OCI-LY3 (cell line): ENCODE data around the gene ZGRF1.
"Not testable (repeated sequence)": the region's sequence is repeated elsewhere in the genome, so short reads cannot be mapped to it uniquely, and the experiment has no call there.

Experiments used
- H2AFZ ChIP-seq: fragments of 200-600, 300-600 bp; shearing (Covaris generic); 2 replicates; pipeline ENCODE4 v1.6.0; 2014; ENCODE audit warnings: antibody characterized with exemption, low read depth, low read length
- H3K27ac ChIP-seq: fragments of 200-600, 300-600 bp; sonication (generic); 2 replicates; pipeline ENCODE4 v1.5.1; 2014; ENCODE audit warnings: mild to moderate bottlenecking, low read length, moderate library complexity, mixed read lengths
- H3K27me3 ChIP-seq: fragments of 200-600, 300-600 bp; sonication (generic); 2 replicates; pipeline ENCODE4 v1.6.1; 2014; ENCODE audit warnings: low read depth, low read length, mixed read lengths
- H3K36me3 ChIP-seq: fragments of 200-600, 300-600 bp; sonication (generic); replicated peaks from 2 replicates; pipeline ENCODE3; 2014; ENCODE audit warnings: low read depth, low read length, mixed read lengths
- H3K4me1 ChIP-seq: fragments of 300-600, 200-600 bp; sonication (generic); 2 replicates; pipeline ENCODE4 v1.6.1; 2014; ENCODE audit warnings: low read length, mixed read lengths
- H3K4me2 ChIP-seq: fragments of 200-600, 300-600 bp; sonication (generic); 2 replicates; pipeline ENCODE4 v1.6.1; 2014; ENCODE audit warnings: low read length, mixed read lengths
- H3K4me3 ChIP-seq: fragments of 300-600, 200-600 bp; sonication (generic); 2 replicates; pipeline ENCODE4 v1.5.1; 2014; ENCODE audit warnings: antibody characterized with exemption, mild to moderate bottlenecking, low read length, moderate library complexity
- H3K79me2 ChIP-seq: fragments of 300-600, 200-600 bp; shearing (Covaris generic); 2 replicates; pipeline ENCODE4 v1.6.1; 2014; ENCODE audit warnings: mild to moderate bottlenecking, low read length, mixed read lengths
- H3K9ac ChIP-seq: fragments of 300-600, 200-600 bp; shearing (Covaris generic); 2 replicates; pipeline ENCODE4 v1.6.0; 2014; ENCODE audit warnings: mild to moderate bottlenecking, low read length, moderate library complexity
- H3K9me3 ChIP-seq: fragments of 200-600, 300-600 bp; shearing (Covaris generic); 2 replicates; pipeline ENCODE4 v1.6.1; 2014; ENCODE audit warnings: low read length, mixed read lengths; ENCODE audit not compliant: insufficient read depth
- H4K20me1 ChIP-seq: fragments of 200-600, 300-600 bp; sonication (generic); 2 replicates; pipeline ENCODE4 v1.6.1; 2016; ENCODE audit warnings: low read length, mixed read lengths; ENCODE audit not compliant: insufficient read depth
- EZH2phosphoT487 ChIP-seq: fragments of 200-600 bp; shearing (Covaris generic); IDR thresholded peaks from 2 replicates; pipeline ENCODE4 v1.6.1; 2018; ENCODE audit warnings: antibody characterized with exemption, mixed run types, low read depth
- TF ChIP-seq, protein P1 (sequence below): fragments of 200-600, 300-600 bp; sonication (generic); IDR thresholded peaks from 2 replicates; pipeline ENCODE4 v1.5.1; 2014; ENCODE audit warnings: antibody characterized with exemption, low read length, low read depth

ZGRF1 gene

DNA sequence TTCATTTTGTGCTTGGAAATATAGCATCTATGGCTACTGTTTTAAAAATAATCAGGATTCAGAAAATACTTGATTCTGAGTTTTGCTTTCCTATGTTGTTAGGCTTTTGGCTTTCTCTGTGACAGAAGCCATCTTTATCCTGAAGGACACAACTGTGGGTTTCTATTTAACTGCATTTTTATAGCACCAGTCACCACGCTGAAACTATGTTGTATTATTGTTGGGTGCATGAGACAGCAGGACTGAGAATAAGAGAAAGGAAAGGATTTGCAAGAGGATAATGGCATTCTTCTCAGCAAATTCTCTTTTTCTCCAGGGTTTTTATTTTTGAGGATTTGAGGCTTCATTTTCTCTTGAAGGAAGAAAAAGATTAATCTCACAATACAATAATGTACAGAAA lies 110.6 kb downstream of the ZGRF1 start:
- H3K79me2 ChIP-seq = no peaks in the 10 kb centered on the region

DNA sequence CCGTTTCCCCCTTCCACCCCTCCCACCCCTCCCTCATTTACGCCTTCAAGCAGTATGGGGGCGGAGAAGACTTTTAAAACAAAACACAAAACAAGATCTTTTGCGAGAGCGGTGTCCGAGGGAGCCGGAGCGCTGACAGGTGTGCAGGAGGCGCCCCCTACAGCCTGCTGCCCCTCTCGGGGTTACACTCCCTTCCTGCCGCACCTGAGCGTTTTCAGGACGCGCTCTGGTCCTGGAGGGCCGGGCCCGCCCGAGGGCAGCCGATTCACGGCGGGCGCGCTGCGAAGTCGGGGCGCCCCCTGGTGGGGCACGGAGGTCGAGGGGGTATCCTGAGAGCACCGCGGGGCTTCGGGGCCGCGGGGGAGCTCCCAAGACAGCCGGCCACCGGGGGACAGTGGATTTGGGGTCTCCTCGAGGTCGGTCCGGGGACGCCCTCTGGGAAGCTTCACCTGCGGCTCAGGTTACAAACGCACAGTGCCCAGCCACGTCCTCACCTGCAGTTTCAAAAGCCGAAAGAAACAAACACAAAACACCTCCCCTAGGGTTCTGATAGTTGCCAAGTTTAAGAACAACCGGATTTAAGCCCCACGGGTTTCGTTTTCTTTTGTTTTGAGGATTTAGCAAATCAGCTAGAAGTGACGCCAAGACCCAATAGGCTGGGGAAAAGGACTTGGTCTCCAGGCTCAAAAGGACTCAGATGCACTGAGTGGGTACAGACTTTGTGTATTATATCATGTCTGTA lies 112.8 kb downstream of the ZGRF1 start:
- Histone ChIP-seq H3K9me3 (no peaks in the 10 kb centered on the region), H3K4me1 (peaks cover 28% of the 10 kb centered on the region), H3K27ac (no peak overlapping the region), H3K79me2 (no peaks in the 10 kb centered on the region), H3K4me2 (peak overlapping the region; percentile 84), H3K9ac (peak overlapping the region; percentile 53), H2AFZ (peak overlapping the region; percentile 93), H3K36me3 (no peaks in the 10 kb centered on the region), H4K20me1 (no peaks in the 10 kb centered on the region), H3K27me3 (peaks cover 33% of the 10 kb centered on the region), H3K4me3 (peak overlapping the region; percentile 80)
- TF ChIP-seq, protein P1, sequence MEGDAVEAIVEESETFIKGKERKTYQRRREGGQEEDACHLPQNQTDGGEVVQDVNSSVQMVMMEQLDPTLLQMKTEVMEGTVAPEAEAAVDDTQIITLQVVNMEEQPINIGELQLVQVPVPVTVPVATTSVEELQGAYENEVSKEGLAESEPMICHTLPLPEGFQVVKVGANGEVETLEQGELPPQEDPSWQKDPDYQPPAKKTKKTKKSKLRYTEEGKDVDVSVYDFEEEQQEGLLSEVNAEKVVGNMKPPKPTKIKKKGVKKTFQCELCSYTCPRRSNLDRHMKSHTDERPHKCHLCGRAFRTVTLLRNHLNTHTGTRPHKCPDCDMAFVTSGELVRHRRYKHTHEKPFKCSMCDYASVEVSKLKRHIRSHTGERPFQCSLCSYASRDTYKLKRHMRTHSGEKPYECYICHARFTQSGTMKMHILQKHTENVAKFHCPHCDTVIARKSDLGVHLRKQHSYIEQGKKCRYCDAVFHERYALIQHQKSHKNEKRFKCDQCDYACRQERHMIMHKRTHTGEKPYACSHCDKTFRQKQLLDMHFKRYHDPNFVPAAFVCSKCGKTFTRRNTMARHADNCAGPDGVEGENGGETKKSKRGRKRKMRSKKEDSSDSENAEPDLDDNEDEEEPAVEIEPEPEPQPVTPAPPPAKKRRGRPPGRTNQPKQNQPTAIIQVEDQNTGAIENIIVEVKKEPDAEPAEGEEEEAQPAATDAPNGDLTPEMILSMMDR = peak; percentile 94
- no peak for TF ChIP-seq EZH2phosphoT487

More for the DNA sequence above, 110.6 kb downstream of the ZGRF1 start:
- H3K27me3 ChIP-seq = peaks cover 12% of the 10 kb centered on the region
- H3K4me2 ChIP-seq = no peak overlapping the region
- no peak overlapping the region for H3K4me3 ChIP-seq
- no peaks in the 10 kb centered on the region for H3K9me3 ChIP-seq
- no peaks in the 10 kb centered on the region for H4K20me1 ChIP-seq
- TF ChIP-seq EZH2phosphoT487 = no peak
- TF ChIP-seq, protein P1 = no peak
- H3K9ac ChIP-seq = no peak overlapping the region
- H3K27ac ChIP-seq = no peak overlapping the region
- H3K4me1 ChIP-seq = peaks cover 21% of the 10 kb centered on the region
- H2AFZ ChIP-seq = no peak overlapping the region
- no peaks in the 10 kb centered on the region for H3K36me3 ChIP-seq

DNA sequence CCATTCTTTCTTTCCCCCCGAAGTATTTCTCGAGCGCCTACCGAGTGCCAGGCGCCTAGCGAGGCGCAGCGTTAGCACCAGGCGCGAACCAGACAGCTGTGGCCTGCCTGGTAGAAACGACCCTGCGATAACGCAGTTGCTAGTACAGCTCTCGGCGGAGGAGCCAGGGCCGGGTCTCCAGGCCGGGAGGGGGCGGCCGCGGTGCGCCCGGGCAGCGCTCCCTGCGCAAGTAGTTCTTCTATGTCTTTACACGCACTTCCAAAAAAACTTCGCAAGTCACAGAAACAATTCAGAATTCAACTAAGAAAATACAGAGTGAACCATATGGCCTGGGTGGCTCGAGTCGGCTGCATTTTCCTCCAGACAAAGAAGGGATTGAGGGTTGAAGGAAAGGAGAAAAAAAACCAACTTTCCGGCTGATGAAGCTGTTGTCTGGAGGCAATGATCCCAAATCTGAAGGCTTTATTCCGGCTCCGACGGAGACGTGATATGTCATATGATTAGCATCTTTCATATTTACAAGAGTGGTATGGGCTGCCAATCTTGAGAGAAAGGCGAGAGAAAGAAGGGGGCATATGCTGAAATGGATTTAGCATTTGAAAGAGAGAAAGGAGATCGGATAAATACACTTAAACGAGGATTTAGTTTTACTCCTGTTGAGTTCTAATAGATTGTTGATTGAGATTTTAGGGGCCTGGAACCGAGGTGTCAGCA lies 113.5 kb downstream of the ZGRF1 start:
- TF ChIP-seq, protein P1 = peak; percentile 53
- TF ChIP-seq EZH2phosphoT487 = no peak
- no peaks in the 10 kb centered on the region for H3K9me3 ChIP-seq
- no peaks in the 10 kb centered on the region for H3K36me3 ChIP-seq
- peak overlapping the region; percentile 88 for H2AFZ ChIP-seq
- peak overlapping the region; percentile 41 for H3K9ac ChIP-seq
- no peak overlapping the region for H3K27ac ChIP-seq
- H4K20me1 ChIP-seq = no peaks in the 10 kb centered on the region
- H3K27me3 ChIP-seq = peaks cover 41% of the 10 kb centered on the region
- peaks cover 32% of the 10 kb centered on the region for H3K4me1 ChIP-seq
- H3K79me2 ChIP-seq = no peaks in the 10 kb centered on the region
- peak overlapping the region; percentile 84 for H3K4me2 ChIP-seq
- peak overlapping the region; percentile 80 for H3K4me3 ChIP-seq

DNA sequence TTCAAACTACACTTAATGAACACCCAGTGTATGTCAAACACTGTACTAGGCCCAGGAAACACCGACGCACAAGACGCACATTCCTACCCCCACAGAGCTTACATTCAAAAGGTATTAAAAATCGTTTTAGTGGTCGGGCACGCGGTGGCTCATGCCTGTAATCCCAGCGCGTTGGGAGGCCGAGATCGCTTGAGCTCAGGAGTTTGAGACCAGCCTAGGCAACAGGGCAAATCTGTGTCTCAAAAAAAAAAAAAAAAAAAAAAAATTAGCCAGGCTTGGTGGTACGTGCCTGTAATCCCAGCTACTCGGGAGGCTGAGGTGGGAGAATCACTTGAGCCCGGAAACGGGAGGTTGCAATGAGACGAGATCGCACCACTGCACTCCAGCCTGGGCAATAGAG lies 114.3 kb downstream of the ZGRF1 start:
- Histone ChIP-seq H3K27me3 (peaks cover 48% of the 10 kb centered on the region), H3K4me3 (peak overlapping the region; percentile 80), H3K4me2 (peak overlapping the region; percentile 84), H2AFZ (0 out of 2 replicates have a peak overlapping the region, but pooled peaks have one; percentile 88), H3K4me1 (peaks cover 40% of the 10 kb centered on the region)
- not testable (repeated sequence) for H3K36me3 ChIP-seq, H3K79me2 ChIP-seq, H3K27ac ChIP-seq, H3K9ac ChIP-seq, H4K20me1 ChIP-seq, H3K9me3 ChIP-seq
